Measurements from ENCODE around the gene UBASH3A. TPM values are rescaled to one million over a fixed set of nuclear protein-coding genes. Genes with fewer than 3 reads are reported as not detected.

UBASH3A gene
- total RNA-seq, 1 donor from 2014 or later = not detected

DNA sequence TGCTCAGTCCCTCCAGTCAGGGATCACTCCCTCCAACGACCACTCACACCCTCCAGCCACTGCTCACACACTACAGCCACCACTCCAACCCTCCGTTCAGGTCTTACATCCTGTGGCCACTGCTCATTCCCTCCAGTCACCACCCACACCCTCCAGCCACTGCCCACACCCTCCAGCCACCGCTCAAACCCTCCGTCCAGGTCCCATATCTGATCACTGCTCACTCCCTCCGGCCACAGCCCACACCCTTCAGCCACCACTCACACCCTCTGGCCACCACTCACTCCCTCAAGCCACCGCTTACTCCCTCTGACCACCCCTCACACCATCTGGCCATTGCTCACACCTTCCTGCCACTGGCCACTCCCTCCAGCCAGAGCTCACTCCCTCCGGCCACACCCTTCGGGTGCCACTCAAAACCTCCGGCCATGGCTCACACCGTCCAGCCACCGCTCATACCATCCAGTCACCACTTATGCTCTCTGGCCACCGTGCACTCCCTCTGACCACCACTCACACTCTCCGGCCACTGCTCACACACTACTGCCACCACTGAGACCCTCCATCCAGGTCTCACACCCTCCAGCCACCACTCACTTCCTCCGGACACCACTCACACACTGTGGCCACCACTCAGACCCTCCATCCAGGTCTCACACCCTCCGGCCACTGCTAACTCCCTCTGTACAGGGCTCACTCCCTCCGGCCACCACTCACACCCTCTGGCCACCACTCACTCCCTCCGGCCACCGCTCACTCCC, 32.6 kb upstream of the UBASH3A start:
- H3K27ac Mint-ChIP-seq (ENCODE audit: unreplicated experiment) = peak overlapping the region; percentile 96
- H3K9me3 Mint-ChIP-seq = no peaks in the 10 kb centered on the region

DNA sequence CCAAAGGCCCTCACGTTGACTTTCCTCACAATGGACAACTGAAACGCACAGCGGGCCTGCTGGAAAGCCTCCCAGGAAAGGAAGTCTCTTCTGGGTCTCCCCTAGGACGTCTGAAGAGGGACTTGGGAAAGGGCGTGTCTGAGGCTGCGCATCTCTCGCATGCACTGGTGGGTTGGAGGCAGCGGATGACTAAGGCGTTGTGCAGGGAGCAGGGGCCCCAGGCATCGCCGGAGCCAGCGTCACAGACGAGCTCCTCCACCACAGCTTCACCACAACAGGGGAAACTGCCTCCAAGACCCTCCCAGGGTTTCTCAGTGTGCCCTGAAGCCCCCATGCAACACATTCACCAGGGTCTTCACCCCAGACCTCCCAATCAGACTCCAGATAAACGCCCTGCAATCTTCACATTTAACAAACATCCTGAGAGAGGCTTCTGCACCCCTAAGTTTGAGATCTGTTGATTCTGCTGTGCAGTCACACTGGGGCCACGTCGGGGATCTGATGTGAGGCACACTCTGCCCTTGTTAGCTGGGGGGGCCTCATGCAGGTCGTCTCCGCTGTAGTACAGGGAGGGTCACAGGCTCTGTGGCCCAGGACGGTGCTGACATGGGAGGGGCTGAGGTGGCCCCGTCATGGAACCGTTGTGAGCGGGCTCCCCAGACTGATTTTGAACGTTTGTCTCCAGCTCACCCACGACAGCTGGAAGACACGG, 30.4 kb upstream of the UBASH3A start:
- Mint-ChIP-seq H3K9me3 (no peaks in the 10 kb centered on the region), H3K27ac (ENCODE audit: unreplicated experiment) (no peak overlapping the region), H3K27me3 (ENCODE audit: low read depth) (no peaks in the 10 kb centered on the region), H3K36me3 (ENCODE audit: low read depth) (no peaks in the 10 kb centered on the region), H3K4me3 (no peak overlapping the region), H3K4me1 (no peaks in the 10 kb centered on the region)
- no peak for DNase-seq (ENCODE audit: low read depth, low spot score)
- TF ChIP-seq, protein P1, sequence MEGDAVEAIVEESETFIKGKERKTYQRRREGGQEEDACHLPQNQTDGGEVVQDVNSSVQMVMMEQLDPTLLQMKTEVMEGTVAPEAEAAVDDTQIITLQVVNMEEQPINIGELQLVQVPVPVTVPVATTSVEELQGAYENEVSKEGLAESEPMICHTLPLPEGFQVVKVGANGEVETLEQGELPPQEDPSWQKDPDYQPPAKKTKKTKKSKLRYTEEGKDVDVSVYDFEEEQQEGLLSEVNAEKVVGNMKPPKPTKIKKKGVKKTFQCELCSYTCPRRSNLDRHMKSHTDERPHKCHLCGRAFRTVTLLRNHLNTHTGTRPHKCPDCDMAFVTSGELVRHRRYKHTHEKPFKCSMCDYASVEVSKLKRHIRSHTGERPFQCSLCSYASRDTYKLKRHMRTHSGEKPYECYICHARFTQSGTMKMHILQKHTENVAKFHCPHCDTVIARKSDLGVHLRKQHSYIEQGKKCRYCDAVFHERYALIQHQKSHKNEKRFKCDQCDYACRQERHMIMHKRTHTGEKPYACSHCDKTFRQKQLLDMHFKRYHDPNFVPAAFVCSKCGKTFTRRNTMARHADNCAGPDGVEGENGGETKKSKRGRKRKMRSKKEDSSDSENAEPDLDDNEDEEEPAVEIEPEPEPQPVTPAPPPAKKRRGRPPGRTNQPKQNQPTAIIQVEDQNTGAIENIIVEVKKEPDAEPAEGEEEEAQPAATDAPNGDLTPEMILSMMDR (conservative IDR thresholded peaks at IDR 0.05) = no peak

More for the DNA sequence above, 32.6 kb upstream of the UBASH3A start:
- Mint-ChIP-seq H3K4me3 (no peak overlapping the region), H3K4me1 (no peaks in the 10 kb centered on the region), H3K27me3 (ENCODE audit: low read depth) (no peaks in the 10 kb centered on the region), H3K36me3 (ENCODE audit: low read depth) (no peaks in the 10 kb centered on the region)
- no peak for DNase-seq (ENCODE audit: low read depth, low spot score)
- TF ChIP-seq, protein P1 (conservative IDR thresholded peaks at IDR 0.05) = no peak

DNA sequence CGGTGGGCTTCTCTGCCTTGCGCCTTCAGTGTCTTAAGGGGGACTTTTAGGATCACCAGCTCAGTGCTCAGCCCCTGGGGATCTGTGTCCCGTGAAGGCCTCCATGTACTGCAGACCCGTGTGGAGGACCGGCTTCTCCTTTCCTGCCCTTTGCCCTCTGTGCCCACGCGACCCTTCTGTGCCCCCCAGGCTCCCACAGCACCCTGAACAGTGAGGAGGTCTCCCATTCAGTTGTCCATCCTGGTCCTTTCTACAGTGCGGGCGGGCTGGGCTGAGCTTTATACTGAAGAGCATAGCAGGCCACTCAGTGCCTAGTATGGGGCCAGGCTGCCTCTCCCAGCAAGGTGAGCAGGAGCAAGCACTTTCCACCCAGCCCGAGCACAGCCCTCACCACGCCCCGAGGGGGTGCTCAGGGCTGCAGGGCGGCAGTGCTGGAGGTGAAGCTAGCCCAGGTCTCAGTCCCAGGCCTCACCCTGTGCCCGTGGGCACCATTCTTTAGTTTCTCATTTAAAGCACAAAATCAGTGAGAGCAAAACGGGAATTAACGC, 29.7 kb upstream of the UBASH3A start:
- Mint-ChIP-seq H3K27ac (ENCODE audit: unreplicated experiment) (no peak overlapping the region), H3K36me3 (ENCODE audit: low read depth) (no peaks in the 10 kb centered on the region), H3K4me3 (no peak overlapping the region), H3K4me1 (no peaks in the 10 kb centered on the region), H3K27me3 (ENCODE audit: low read depth) (no peaks in the 10 kb centered on the region), H3K9me3 (no peaks in the 10 kb centered on the region)
- DNase-seq (ENCODE audit: low read depth, low spot score) = no peak
- TF ChIP-seq, protein P1 (conservative IDR thresholded peaks at IDR 0.05) = no peak

DNA sequence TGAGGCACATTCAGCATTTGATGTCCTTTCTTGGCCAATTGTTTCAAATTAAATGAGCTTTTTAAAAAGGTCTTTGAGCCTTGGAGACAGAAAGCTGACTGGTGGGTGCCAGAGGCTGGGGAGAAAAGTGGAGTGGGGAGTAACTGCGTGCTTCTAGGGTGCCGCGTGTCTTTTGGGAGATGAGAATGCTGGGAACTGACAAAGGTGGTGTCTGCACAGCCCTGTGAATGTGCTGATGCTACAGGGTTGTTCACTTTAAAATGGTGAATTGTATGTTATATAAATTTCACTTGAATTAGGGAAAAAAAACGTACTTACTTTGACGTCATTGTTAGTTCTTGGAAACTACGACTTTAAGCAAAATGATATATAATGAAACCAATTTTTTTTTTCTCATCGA, 29.2 kb upstream of the UBASH3A start:
- DNase-seq (ENCODE audit: low read depth, low spot score) = no peak
- Mint-ChIP-seq H3K4me1 (no peaks in the 10 kb centered on the region), H3K9me3 (no peaks in the 10 kb centered on the region), H3K27ac (ENCODE audit: unreplicated experiment) (no peak overlapping the region), H3K36me3 (ENCODE audit: low read depth) (no peaks in the 10 kb centered on the region), H3K4me3 (no peak overlapping the region), H3K27me3 (ENCODE audit: low read depth) (no peaks in the 10 kb centered on the region)
- TF ChIP-seq, protein P1 (conservative IDR thresholded peaks at IDR 0.05) = no peak

DNA sequence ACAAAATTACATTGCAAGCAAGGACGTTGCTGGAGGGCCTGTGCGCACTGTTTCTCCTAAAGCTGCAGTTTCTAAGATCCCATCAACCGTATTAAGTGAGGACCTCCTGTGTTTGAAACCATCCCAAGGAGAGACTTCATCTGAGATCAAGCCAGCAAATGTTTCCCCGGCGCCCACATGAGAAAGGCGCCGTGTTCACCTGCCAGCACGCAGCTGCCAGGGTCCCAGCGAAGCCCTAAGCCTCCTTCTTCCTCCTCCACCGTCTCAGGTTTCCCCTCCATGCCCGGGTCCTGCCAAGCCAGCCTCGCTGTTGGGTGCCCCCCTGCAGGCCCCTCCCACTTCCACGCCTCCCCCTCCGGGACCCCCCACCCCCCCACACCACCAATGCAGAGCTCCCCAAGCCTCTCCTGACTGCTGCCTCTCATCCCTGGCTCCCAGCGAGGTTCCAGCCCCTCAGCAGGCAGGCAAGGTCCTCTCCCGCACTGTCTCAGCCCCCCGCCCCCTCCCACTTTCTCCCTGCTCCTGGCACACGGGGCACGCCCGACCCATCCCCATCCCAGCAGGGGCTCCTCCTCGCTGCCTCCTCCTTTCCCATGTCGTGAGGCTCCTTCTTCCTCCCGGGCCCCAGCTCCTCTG, 28.7 kb upstream of the UBASH3A start:
- peak overlapping the region; percentile 12 for H3K27ac Mint-ChIP-seq (ENCODE audit: unreplicated experiment)
- no peak overlapping the region for H3K4me3 Mint-ChIP-seq
- no peaks in the 10 kb centered on the region for H3K9me3 Mint-ChIP-seq
- no peaks in the 10 kb centered on the region for H3K36me3 Mint-ChIP-seq (ENCODE audit: low read depth)
- no peak for DNase-seq (ENCODE audit: low read depth, low spot score)
- TF ChIP-seq, protein P1 (conservative IDR thresholded peaks at IDR 0.05) = no peak
- H3K4me1 Mint-ChIP-seq = no peaks in the 10 kb centered on the region
- H3K27me3 Mint-ChIP-seq (ENCODE audit: low read depth) = no peaks in the 10 kb centered on the region
